DMS 273 treated with DMSO at 0.1 percent for 48 hours (cell line): ENCODE measurements around the gene TCN1.

Experiments
- DNase-seq: peaks from one replicate; lab custom pipeline; 2025; lab: John Stamatoyannopoulos, UW

Gene TCN1

DNA sequence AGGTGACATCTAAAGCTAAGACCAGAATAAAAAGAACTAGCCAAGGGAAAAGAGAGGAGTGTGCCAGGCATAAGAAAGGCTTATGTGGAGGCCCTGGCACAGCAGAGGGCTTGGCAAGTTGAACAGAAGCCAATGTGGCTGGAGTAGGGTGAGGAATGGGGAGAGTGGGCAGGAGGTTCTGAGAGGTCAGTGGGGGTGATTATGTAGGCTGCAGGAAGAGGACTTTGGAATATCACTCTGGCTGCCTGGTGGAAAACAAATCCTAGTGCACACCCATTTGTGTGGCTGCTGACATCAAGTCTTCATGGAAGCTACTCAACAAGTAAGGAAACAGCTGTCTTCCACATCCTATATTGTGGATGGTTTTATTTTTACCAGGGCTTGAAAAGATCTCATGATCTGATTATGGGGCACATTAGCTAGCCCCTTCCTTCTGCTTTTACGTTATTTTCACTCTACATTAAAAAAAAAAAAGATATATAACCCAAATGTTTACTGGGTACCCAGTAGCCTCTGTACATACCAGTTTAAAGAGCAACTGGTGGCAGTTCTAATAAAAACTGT, 59.2 kb downstream of the TCN1 start:
- DNase-seq = no peak

GRCh38 chr11:59804061-59804460, 62.2 kb downstream of the TCN1 start:
- DNase-seq = no peak
